GM19395 (cell line): Measurements from ENCODE around the gene IL17RC.
A peak's percentile ranks its signal among the peaks of the same experiment; 100 is the strongest.
"Not testable (repeated sequence)": the region's sequence is repeated elsewhere in the genome, so short reads cannot be mapped to it uniquely, and the experiment has no call there.

Source experiments
- ATAC-seq: cut with Tn5 transposase; IDR thresholded peaks from one replicate; pipeline ENCODE4 v1.9.1; 2021; ENCODE audit warnings: mild to moderate bottlenecking, moderate library complexity; ENCODE audit not compliant: unreplicated experiment

The IL17RC gene

GRCh38 chr3:9916734-9917680 is at the start of gene IL17RC:
IL17RC (plus strand) TSS chr3:9917098; CDS start chr3:9917316, 218 bp downstream.
- ATAC-seq, result no peak

DNA sequence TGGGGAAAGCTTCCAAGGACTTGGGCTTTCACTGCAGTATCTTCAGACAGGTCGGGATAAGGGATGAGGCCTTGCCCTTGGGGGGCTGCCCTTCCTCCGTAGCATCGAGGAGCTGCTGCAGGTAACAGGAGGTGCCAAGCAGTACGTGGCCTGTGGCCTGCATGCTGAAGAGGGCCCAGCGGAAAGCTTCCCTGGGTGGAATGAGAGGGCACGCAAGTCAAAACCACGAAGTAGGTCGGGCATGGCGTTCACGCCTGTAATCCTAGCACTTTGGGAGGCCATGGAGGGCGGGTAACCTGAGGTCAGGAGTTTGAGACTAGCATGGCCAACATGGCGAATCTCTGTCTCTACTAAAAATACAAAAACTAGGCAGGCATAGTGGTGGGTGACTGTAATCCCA is 49.8 kb upstream of the IL17RC start:
- ATAC-seq, result no peak

DNA sequence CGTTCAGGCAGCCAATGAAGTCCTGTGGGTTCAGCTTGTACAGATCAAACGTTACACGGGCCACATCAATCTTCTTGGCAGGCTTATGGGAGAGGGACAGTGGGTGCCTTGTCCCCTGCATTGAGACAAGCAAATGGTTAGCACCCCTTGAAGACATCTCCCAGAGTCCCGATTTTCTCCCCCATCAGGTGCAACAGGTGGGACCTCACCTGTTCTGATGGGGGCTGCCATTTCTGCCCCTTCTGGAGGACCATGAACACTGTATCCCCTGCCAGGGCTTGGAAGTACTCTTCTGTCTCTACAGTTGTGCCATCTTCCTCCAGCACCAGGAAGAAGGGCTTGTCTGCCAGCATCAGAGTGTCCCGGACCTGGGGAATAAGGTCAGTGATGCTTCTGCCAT is 46.9 kb upstream of the IL17RC start:
- no peak for ATAC-seq

DNA sequence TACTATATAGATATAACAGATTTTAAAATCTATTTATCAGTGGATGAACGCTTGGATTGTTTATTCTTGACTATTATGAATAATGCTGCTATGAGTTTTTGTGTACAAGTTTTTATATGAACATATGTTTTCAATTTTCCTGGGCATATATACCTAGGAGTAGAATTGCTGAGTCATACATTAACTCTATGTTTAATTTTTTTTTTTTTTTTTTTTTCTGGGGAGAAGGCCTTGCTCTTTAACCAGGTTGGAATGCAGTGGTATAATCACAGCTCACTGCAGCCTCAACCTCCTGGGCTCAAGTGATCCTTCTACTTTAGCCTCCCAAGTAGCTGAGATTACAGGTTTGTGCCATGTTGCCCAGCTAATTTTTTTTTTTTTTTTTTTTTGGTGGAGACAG is 45.9 kb upstream of the IL17RC start:
- ATAC-seq, result no peak

GRCh38 chr3:9872067-9872466 is 44.8 kb upstream of the IL17RC start:
- not testable (repeated sequence) for ATAC-seq

- no peak for ATAC-seq
Measured at GRCh38 chr3:9875448-9875847, 41.5 kb upstream of the IL17RC start.

- ATAC-seq, result not testable (repeated sequence)
Measured at GRCh38 chr3:9876255-9876654, 40.6 kb upstream of the IL17RC start.

GRCh38 chr3:9876991-9877390 is 39.9 kb upstream of the IL17RC start:
- no peak for ATAC-seq

- ATAC-seq, result no peak
Measured at GRCh38 chr3:9878700-9879099, 38.2 kb upstream of the IL17RC start.

GRCh38 chr3:9879830-9880549 is 36.9 kb upstream of the IL17RC start, which contains the start of gene CIDEC:
CIDEC (minus strand) TSS chr3:9880253; CDS start chr3:9878486, 1,767 bp downstream.
- no peak for ATAC-seq

- ATAC-seq, result no peak
Measured at GRCh38 chr3:9881441-9881840, 35.5 kb upstream of the IL17RC start.

GRCh38 chr3:9883706-9884554 is 33.0 kb upstream of the IL17RC start:
- ATAC-seq, result no peak

- ATAC-seq, result no peak
Measured at GRCh38 chr3:9884555-9885165, 32.2 kb upstream of the IL17RC start.

DNA sequence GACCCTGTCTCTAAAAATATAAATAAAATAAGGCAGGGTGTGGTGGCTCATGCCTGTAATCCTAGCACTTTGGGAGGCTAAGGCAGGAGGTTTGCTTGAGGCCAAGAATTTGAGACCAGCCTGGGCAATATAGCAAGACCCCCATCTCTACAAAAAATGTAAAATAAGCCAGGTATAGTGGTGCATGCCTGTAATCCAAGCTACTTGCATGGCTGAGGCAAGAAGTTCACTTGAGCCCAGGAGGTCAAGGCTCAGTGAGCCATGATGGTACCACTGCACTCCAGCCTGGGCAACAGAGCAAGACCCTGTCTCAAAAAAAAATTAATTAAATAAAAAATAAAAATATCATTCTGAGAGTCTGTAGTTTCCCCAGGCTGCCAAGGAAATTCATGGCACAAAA is 30.6 kb upstream of the IL17RC start:
- no peak for ATAC-seq

DNA sequence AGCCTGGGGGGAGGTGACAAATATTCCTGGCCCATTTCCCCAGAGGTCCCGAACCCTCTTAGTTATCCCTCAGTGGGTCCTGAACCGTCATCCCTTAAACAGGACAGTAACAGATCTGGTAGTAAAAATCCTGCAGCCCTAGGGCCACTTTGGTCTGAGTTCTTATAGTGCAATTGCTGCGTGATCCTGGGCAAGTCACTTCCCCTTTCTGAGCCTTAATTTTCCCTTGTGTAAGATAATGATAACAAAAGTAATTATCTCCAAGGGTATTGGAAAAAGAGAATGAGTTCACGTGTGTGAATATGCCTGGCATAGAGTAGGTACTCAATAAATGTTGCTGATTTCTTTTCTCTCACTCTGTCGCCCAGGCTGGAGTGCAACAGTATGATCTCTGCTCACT is 29.4 kb upstream of the IL17RC start:
- no peak for ATAC-seq

DNA sequence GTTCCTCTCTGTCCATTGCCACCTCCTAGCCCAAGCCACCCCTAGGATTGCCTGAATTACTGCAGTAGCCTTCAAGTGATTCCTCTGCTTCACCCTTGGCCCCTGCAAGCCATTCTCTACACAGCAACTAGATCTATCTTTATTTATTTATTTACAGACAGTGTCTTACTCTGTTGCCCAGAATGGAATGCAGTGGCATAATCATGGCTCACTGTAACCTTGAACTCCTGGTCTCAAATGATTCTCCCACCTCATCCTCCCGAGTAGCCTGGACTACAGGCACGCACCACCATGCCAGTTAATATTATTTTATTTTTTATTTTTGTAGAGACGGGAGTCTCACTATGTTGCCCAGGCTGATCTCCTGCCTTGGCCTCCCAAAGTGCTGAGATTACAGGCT is 28.4 kb upstream of the IL17RC start:
- no peak for ATAC-seq

DNA sequence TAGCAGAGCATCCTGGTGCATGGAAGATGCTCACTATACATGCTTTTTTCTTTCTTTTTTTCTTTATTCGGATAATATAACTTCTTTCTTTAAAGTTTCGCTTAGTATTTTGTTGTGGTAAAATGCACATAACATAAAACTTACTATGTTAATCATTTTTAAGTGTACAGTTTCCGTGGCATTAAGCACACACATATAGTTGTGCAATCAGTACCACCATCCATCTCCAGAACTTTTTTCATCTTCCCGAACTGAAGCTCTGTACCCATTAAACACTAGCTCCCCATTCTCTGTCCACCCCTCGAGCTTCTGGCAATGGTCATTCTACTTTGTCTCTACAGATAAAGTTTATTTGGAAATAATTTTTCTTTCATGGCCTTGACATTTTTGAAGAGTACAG is 27.5 kb upstream of the IL17RC start:
- no peak for ATAC-seq

GRCh38 chr3:9890249-9891071 is 26.4 kb upstream of the IL17RC start, which contains the start of gene JAGN1:
JAGN1 (plus strand) TSS chr3:9890610; CDS start chr3:9890723, 113 bp downstream.
- peak; percentile 81 for ATAC-seq

DNA sequence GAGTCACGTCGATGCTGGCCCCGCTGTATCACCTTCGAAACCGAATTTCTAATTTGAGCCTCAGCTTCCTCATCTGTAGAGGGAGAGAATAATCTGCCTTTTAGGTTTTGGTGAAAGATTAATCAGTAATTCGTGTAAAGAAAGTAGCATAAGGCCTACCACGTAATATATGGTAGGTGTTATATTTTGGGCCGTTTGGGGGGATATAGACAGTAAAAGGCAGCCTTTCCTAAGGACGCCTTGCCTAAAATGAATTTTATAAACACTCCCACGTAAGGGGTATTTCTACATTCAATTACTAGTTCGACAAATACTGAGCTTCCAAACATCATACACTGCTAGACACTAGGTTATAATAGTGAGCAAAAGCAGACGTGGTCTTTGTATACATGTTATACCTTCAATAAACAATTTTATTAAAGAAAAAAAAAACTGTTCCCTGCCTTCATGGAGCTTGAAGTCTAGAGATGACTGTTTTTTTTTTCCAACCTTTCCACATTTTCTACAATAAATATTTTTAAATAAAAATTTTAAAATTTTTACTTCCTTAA is 25.8 kb upstream of the IL17RC start:
- ATAC-seq, result peak; percentile 4
